Smooth muscle cell (in vitro differentiated cells): ENCODE results near the gene INPP5A. TPM values are rescaled to one million over a fixed set of nuclear protein-coding genes. Genes with fewer than 3 reads are reported as not detected.
A peak's percentile ranks its signal among the peaks of the same experiment; 100 is the strongest.

ENCODE experiments used
- DNase-seq: peaks from one replicate; lab custom pipeline; 2025; ENCODE audit not compliant: unreplicated experiment; lab: John Stamatoyannopoulos, UW
- H2AFZ ChIP-seq: fragments of 200-600 bp; sonication (generic); 2 replicates; pipeline ENCODE4 v1.6.0; 2016; ENCODE audit warnings: antibody characterized with exemption, low read depth, mild to moderate bottlenecking
- H3F3A ChIP-seq: fragments of 200-600 bp; sonication (generic); 2 replicates; pipeline ENCODE4 v1.6.0; 2017; ENCODE audit warnings: antibody characterized with exemption, low read depth
- H3K27ac ChIP-seq: fragments of 200-600 bp; sonication (generic); 2 replicates; pipeline ENCODE4 v1.5.1; 2016; ENCODE audit warnings: low read depth, mild to moderate bottlenecking
- H3K27me3 ChIP-seq: fragments of 200-600 bp; sonication (generic); 2 replicates; pipeline ENCODE4 v1.6.1; 2016; ENCODE audit warnings: low read depth, mild to moderate bottlenecking
- H3K36me3 ChIP-seq: fragments of 200-600 bp; sonication (generic); 2 replicates; pipeline ENCODE4 v1.5.1; 2016; ENCODE audit warnings: low read depth
- H3K4me1 ChIP-seq: fragments of 200-600 bp; sonication (generic); 2 replicates; pipeline ENCODE4 v1.5.1; 2016; ENCODE audit warnings: low read depth
- H3K4me2 ChIP-seq: fragments of 200-600 bp; sonication (generic); 2 replicates; pipeline ENCODE4 v1.6.0; 2016; ENCODE audit warnings: mild to moderate bottlenecking
- H3K4me3 ChIP-seq: fragments of 200-600 bp; sonication (generic); 2 replicates; pipeline ENCODE4 v1.5.1; 2016; ENCODE audit warnings: mild to moderate bottlenecking
- H3K79me2 ChIP-seq: fragments of 200-600 bp; sonication (generic); 2 replicates; pipeline ENCODE4 v1.6.0; 2016; ENCODE audit warnings: low read depth, mild to moderate bottlenecking
- H3K9ac ChIP-seq: fragments of 200-600 bp; sonication (generic); 2 replicates; pipeline ENCODE4 v1.6.0; 2016; ENCODE audit warnings: low read depth
- H3K9me3 ChIP-seq: fragments of 200-600 bp; sonication (generic); replicated peaks from 2 replicates; pipeline ENCODE4 v1.5.1; 2016; ENCODE audit warnings: low read depth
- H4K20me1 ChIP-seq: fragments of 200-600 bp; sonication (generic); 2 replicates; pipeline ENCODE4 v1.6.0; 2016; ENCODE audit warnings: low read depth
- WGBS: methylation state at CpG from one replicate; pipeline ENCODE4 v1.1.7; 2016; ENCODE audit warnings: low lambda C conversion rate; 5-methylcytosine and 5-hydroxymethylcytosine counted together
- polyA plus RNA-seq: library from polyadenylated mRNA; unstranded; fragments of >200 nt; fragmentation: Nextera tagmentation; extraction: Ambion mirVana; gene quantifications from 2 replicates; pipeline ENCODE4 v1.2.1, GENCODE V29; 2016
- total RNA-seq: library from RNA; depleted of rRNA; stranded (reverse); fragments of >200 nt; gene quantifications from 2 replicates; pipeline ENCODE4 v1.2.3, GENCODE V29; 2014
- TF ChIP-seq, protein P1 (sequence below): fragments of 200-600 bp; sonication (generic); IDR thresholded peaks from 2 replicates; pipeline ENCODE4 v1.5.1; 2017; ENCODE audit warnings: borderline replicate concordance, mild to moderate bottlenecking, antibody characterized with exemption; ENCODE audit not compliant: insufficient read depth, poor library complexity, severe bottlenecking

Gene INPP5A
- total and polyA plus RNA-seq, 2 experiments from 2014 or later = 48.0 to 55.9 TPM

GRCh38 chr10:132574288-132574687 is 36.7 kb downstream of the INPP5A start:
- Histone ChIP-seq H3K4me3 (no peak overlapping the region), H3F3A (peaks cover 15% of the 10 kb centered on the region), H3K79me2 (peaks cover 58% of the 10 kb centered on the region), H2AFZ (no peak overlapping the region), H3K36me3 (no peaks in the 10 kb centered on the region), H3K9ac (no peak overlapping the region), H3K4me1 (peaks cover 28% of the 10 kb centered on the region), H3K9me3 (no peaks in the 10 kb centered on the region), H4K20me1 (peaks cover 100% of the 10 kb centered on the region), H3K27ac (peak overlapping the region; percentile 3), H3K27me3 (no peaks in the 10 kb centered on the region), H3K4me2 (peak overlapping the region; percentile 6)
- no peak for DNase-seq
- 96% methylated on average over 8 of the region's 8 CpGs for WGBS
- TF ChIP-seq, protein P1, sequence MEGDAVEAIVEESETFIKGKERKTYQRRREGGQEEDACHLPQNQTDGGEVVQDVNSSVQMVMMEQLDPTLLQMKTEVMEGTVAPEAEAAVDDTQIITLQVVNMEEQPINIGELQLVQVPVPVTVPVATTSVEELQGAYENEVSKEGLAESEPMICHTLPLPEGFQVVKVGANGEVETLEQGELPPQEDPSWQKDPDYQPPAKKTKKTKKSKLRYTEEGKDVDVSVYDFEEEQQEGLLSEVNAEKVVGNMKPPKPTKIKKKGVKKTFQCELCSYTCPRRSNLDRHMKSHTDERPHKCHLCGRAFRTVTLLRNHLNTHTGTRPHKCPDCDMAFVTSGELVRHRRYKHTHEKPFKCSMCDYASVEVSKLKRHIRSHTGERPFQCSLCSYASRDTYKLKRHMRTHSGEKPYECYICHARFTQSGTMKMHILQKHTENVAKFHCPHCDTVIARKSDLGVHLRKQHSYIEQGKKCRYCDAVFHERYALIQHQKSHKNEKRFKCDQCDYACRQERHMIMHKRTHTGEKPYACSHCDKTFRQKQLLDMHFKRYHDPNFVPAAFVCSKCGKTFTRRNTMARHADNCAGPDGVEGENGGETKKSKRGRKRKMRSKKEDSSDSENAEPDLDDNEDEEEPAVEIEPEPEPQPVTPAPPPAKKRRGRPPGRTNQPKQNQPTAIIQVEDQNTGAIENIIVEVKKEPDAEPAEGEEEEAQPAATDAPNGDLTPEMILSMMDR = no peak

DNA sequence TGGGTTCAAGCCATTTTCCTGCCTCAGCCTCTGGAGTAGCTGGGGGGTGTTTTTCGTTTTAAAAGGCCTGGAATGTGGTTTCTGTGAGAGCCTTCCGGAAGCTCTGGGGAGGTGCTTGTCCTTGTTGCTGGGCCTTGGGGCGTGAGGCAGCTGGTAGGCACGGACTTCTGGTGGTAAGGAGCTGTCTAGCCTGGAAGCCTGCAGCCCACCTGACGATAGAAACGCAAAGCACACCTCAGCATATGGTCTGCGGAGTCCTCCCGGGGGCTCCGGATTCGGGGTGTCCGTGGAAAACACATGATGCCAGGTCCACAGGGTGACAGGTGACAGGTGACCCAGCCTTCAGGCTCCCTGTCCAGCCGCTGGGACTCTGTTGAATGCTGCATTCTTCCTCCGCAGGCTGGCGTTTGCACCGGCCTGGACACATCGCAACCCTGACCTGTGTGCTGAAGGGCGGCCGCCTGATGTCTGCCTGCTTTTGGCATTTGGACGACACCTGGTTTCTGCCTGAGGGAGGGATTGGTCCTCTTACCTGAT is 37.3 kb downstream of the INPP5A start:
- peaks cover 57% of the 10 kb centered on the region for H3K79me2 ChIP-seq

GRCh38 chr10:132575320-132576201 is 38.0 kb downstream of the INPP5A start:
- H3K4me2 ChIP-seq = peak overlapping the region; percentile 6
- no peak overlapping the region for H3K4me3 ChIP-seq
- H2AFZ ChIP-seq = no peak overlapping the region
- H3K27me3 ChIP-seq = no peaks in the 10 kb centered on the region
- H3F3A ChIP-seq = peaks cover 15% of the 10 kb centered on the region
- peak overlapping the region; percentile 3 for H3K27ac ChIP-seq
- H4K20me1 ChIP-seq = peaks cover 100% of the 10 kb centered on the region
- no peaks in the 10 kb centered on the region for H3K36me3 ChIP-seq
- H3K9me3 ChIP-seq = no peaks in the 10 kb centered on the region
- DNase-seq = no peak
- TF ChIP-seq, protein P1 = no peak
- 55% methylated on average over 21 of the region's 21 CpGs for WGBS
- H3K4me1 ChIP-seq = peaks cover 28% of the 10 kb centered on the region
- H3K79me2 ChIP-seq = peaks cover 55% of the 10 kb centered on the region
- H3K9ac ChIP-seq = no peak overlapping the region

More for the DNA sequence above, 37.3 kb downstream of the INPP5A start:
- Histone ChIP-seq H3K36me3 (no peaks in the 10 kb centered on the region), H3K27me3 (no peaks in the 10 kb centered on the region), H3K4me1 (peaks cover 28% of the 10 kb centered on the region), H3K27ac (peak overlapping the region; percentile 3), H3F3A (peaks cover 15% of the 10 kb centered on the region), H3K9me3 (no peaks in the 10 kb centered on the region), H3K9ac (no peak overlapping the region), H3K4me2 (peak overlapping the region; percentile 6), H4K20me1 (peaks cover 100% of the 10 kb centered on the region), H3K4me3 (no peak overlapping the region), H2AFZ (no peak overlapping the region)
- 60% methylated on average over 19 of the region's 19 CpGs for WGBS
- no peak for DNase-seq
- TF ChIP-seq, protein P1 = no peak
